ENCODE data around the gene ZDHHC12. TPM values are rescaled to one million over a fixed set of nuclear protein-coding genes. Genes with fewer than 3 reads are reported as not detected.

Gene ZDHHC12
- polyA plus RNA-seq, 4 donors, result 44.6 to 99.3 (median 68.6) TPM

GRCh38 chr9:128683340-128684064, 40.4 kb downstream of the ZDHHC12 start:
- H3K36me3 ChIP-seq (ENCODE audit: control insufficient read depth in 3 of 3, insufficient read depth in 2 of 3, low read depth in 1 of 3, low read length in 3 of 3), result no peaks in the 10 kb centered on the region
- peak overlapping the region; percentile 90 to 98 (median 94) for H3K27ac ChIP-seq (ENCODE audit: low read depth in 1 of 3, low read length in 2 of 3)
- peaks cover 9 to 42% (median 12%) of the 10 kb centered on the region in 3 donors for H3K4me1 ChIP-seq (ENCODE audit: control insufficient read depth in 3 of 3, insufficient read depth in 2 of 3, low read depth in 1 of 3, low read length in 2 of 3)
- no peak for FAIRE-seq
- peak overlapping the region; percentile 50 to 69 (median 67) for H3K4me3 ChIP-seq (ENCODE audit: low read depth in 1 of 3, low read length in 3 of 3)
- no peaks in the 10 kb centered on the region for H3K9me3 ChIP-seq (ENCODE audit: control insufficient read depth in 2 of 2, insufficient read depth in 1 of 2, low read depth in 1 of 2, low read length in 1 of 2)
- peak; percentile 78 to 79 for DNase-seq
- 2 to 4% (median 3%) methylated on average over 21 of the region's 21 CpGs for WGBS, 3 donors
- H3K27me3 ChIP-seq (ENCODE audit: control insufficient read depth in 3 of 3, insufficient read depth in 3 of 3, low read length in 3 of 3), result no peaks in the 10 kb centered on the region

GRCh38 chr9:128677794-128678193, 46.1 kb downstream of the ZDHHC12 start:
- FAIRE-seq (no peak), DNase-seq (peak; percentile 81 to 82)

GRCh38 chr9:128675382-128675781, 48.5 kb downstream of the ZDHHC12 start:
- no peak for FAIRE-seq
- Histone ChIP-seq H3K36me3 (ENCODE audit: control insufficient read depth in 3 of 3, insufficient read depth in 2 of 3, low read depth in 1 of 3, low read length in 3 of 3) (peaks cover 0 to 22% (median 0%) of the 10 kb centered on the region in 3 donors), H3K4me3 (ENCODE audit: low read depth in 1 of 3, low read length in 3 of 3) (no peak overlapping the region), H3K27ac (ENCODE audit: low read depth in 1 of 3, low read length in 2 of 3) (no peak overlapping the region), H3K4me1 (ENCODE audit: control insufficient read depth in 3 of 3, insufficient read depth in 2 of 3, low read depth in 1 of 3, low read length in 2 of 3) (peaks cover 0 to 8% (median 0%) of the 10 kb centered on the region in 3 donors), H3K9me3 (ENCODE audit: control insufficient read depth in 2 of 2, insufficient read depth in 1 of 2, low read depth in 1 of 2, low read length in 1 of 2) (no peaks in the 10 kb centered on the region), H3K27me3 (ENCODE audit: control insufficient read depth in 3 of 3, insufficient read depth in 3 of 3, low read length in 3 of 3) (no peaks in the 10 kb centered on the region)
- 95 to 97% (median 95%) methylated on average over 4 of the region's 4 CpGs for WGBS, 3 donors
- DNase-seq, result no peak

More at GRCh38 chr9:128677794-128678193, 46.1 kb downstream of the ZDHHC12 start:
- Histone ChIP-seq H3K36me3 (ENCODE audit: control insufficient read depth in 3 of 3, insufficient read depth in 2 of 3, low read depth in 1 of 3, low read length in 3 of 3) (peaks cover 0 to 22% (median 0%) of the 10 kb centered on the region in 3 donors), H3K4me3 (ENCODE audit: low read depth in 1 of 3, low read length in 3 of 3) (peak overlapping the region in 2 of 3 donors; percentile 19 to 21), H3K27me3 (ENCODE audit: control insufficient read depth in 3 of 3, insufficient read depth in 3 of 3, low read length in 3 of 3) (no peaks in the 10 kb centered on the region), H3K27ac (ENCODE audit: low read depth in 1 of 3, low read length in 2 of 3) (peak overlapping the region in 1 of 3 donors; percentile 78), H3K4me1 (ENCODE audit: control insufficient read depth in 3 of 3, insufficient read depth in 2 of 3, low read depth in 1 of 3, low read length in 2 of 3) (peaks cover 0 to 8% (median 0%) of the 10 kb centered on the region in 3 donors), H3K9me3 (ENCODE audit: control insufficient read depth in 2 of 2, insufficient read depth in 1 of 2, low read depth in 1 of 2, low read length in 1 of 2) (no peaks in the 10 kb centered on the region)
- WGBS, 3 donors, result 29 to 63% (median 40%) methylated on average over 10 of the region's 10 CpGs

Other genes starting within 250 kb of the ZDHHC12 start
- gene GLE1, start 219.4 kb downstream of the ZDHHC12 start, polyA plus RNA-seq, result 10 to 100 TPM; 17.8 to 31.3 (median 21.1) TPM
- 100 to 1,000 TPM in 3 of 4 donors, 10 to 100 TPM in 1; 98.1 to 243 (median 152) TPM for gene SPTAN1, start 171.5 kb downstream of the ZDHHC12 start, polyA plus RNA-seq
- 100 to 1,000 TPM in 2 of 4 donors, 10 to 100 TPM in 2; 37.6 to 122 (median 92.3) TPM for gene DYNC2I2, start 67.3 kb downstream of the ZDHHC12 start, polyA plus RNA-seq
- 100 to 1,000 TPM in 2 of 4 donors, 10 to 100 TPM in 2; 55.2 to 322 (median 135) TPM for gene SET, start 34.9 kb downstream of the ZDHHC12 start, polyA plus RNA-seq
- 10 to 100 TPM in 1 of 4 donors, 1 to 10 TPM in 3; 4.1 to 12.3 (median 4.5) TPM for gene PKN3, start 21.6 kb downstream of the ZDHHC12 start, polyA plus RNA-seq
- 10 to 100 TPM; 24.6 to 77.2 (median 47.1) TPM for gene ZER1, start 47.8 kb upstream of the ZDHHC12 start, polyA plus RNA-seq
- gene TBC1D13, start 63.1 kb upstream of the ZDHHC12 start, polyA plus RNA-seq, result 10 to 100 TPM; 16.2 to 38.4 (median 24.0) TPM
- gene ENDOG, start 94.4 kb upstream of the ZDHHC12 start, polyA plus RNA-seq, result 10 to 100 TPM; 12.8 to 79.6 (median 57.1) TPM
- 10 to 100 TPM; 21.0 to 36.7 (median 24.0) TPM for gene SPOUT1, start 105.7 kb upstream of the ZDHHC12 start, polyA plus RNA-seq
- 1 to 10 TPM; 4.1 to 7.5 (median 5.2) TPM for gene KYAT1, start 157.8 kb upstream of the ZDHHC12 start, polyA plus RNA-seq
- 10 to 100 TPM in 2 of 4 donors, 1 to 10 TPM in 2; 4.1 to 28.4 (median 11.2) TPM for gene LRRC8A, start 158.0 kb upstream of the ZDHHC12 start, polyA plus RNA-seq
- 10 to 100 TPM in 1 of 4 donors, 1 to 10 TPM in 3; 1.1 to 25.8 (median 4.9) TPM for gene PHYHD1, start 196.9 kb upstream of the ZDHHC12 start, polyA plus RNA-seq
- gene DOLK, start 223.5 kb upstream of the ZDHHC12 start, polyA plus RNA-seq, result 10 to 100 TPM in 2 of 4 donors, 1 to 10 TPM in 2; 2.9 to 15.2 (median 9.2) TPM
- 10 to 100 TPM in 2 of 4 donors, 1 to 10 TPM in 2; 4.9 to 28.9 (median 9.9) TPM for gene NUP188, start 223.6 kb upstream of the ZDHHC12 start, polyA plus RNA-seq

All from small intestine (tissue), 7 donors.